DMS153 (cell line): ENCODE results near the gene PAPSS2.
A peak's percentile ranks its signal among the peaks of the same experiment; 100 is the strongest.
"Not testable (repeated sequence)": the region's sequence is repeated elsewhere in the genome, so short reads cannot be mapped to it uniquely, and the experiment has no call there.

Source experiments
- DNase-seq: peaks from one replicate; lab custom pipeline; 2025; lab: John Stamatoyannopoulos, UW

The PAPSS2 gene

GRCh38 chr10:87642988-87643387 is 16.7 kb upstream of the PAPSS2 start:
- DNase-seq: no peak

GRCh38 chr10:87643920-87644319 is 15.8 kb upstream of the PAPSS2 start:
- DNase-seq: no peak

- DNase-seq: not testable (repeated sequence)
Observed at GRCh38 chr10:87644500-87644899, 15.2 kb upstream of the PAPSS2 start.

- no peak for DNase-seq
Observed at GRCh38 chr10:87646192-87646909, 13.3 kb upstream of the PAPSS2 start.

- DNase-seq: no peak
Observed at GRCh38 chr10:87646935-87647334, 12.7 kb upstream of the PAPSS2 start.

DNA sequence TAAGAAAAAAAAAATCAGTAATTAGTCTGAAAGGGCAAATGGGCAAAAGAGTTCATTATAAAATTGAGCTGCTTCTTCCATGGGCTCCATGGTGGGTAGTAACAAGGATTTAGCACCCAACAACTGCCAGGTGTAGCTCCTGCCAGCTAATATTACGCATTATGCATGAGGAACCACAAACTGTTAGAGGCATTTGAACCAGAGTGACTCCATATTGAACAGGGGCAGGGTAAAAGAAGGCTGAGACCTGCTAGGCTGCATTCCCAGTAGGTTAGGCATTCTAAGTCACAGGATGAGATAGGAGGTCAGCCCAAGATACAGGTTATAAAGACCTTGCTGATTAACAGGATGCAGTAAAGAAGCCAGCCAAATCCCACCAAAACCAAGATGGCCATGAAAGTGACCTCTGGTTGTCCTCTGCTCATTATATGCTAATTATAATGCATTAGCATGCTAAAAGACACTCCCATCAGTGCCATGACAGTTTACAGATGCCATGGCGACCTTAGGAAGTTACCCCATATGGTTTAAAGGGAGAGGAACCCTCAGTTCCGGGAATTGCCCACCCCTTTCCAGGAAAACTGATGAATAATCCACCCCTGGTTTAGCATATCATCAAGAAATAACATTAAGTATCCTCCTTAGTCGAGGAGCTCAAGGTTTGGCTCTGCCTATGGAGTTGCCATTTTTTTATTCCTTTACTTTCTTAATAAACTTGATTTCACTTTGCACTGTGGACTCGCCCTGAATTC is 8.7 kb upstream of the PAPSS2 start:
- DNase-seq: no peak

GRCh38 chr10:87651801-87652200 is 7.9 kb upstream of the PAPSS2 start:
- DNase-seq: no peak

GRCh38 chr10:87652261-87652660 is 7.4 kb upstream of the PAPSS2 start:
- no peak for DNase-seq

DNA sequence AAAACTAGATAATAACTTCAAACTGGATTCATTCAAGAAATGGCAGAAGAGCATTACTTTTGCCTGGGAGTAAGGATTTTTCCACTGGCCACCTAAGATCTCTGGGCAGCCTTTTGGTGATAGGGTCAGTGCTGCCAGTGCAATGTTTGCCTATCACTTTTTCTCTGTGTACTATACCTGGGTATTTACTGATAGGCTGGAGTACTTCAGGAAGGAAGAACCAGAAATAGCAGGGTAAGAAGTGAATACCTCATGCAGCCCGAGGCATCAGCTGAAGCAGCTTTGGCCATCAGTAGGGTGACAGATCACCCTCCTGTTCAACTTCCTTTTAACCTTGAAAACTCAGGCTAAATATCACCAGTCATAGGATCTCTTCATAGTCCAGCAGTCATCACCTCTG is 5.5 kb upstream of the PAPSS2 start:
- no peak for DNase-seq

GRCh38 chr10:87656431-87657072 is 3.1 kb upstream of the PAPSS2 start:
- peak; percentile 4 for DNase-seq

DNA sequence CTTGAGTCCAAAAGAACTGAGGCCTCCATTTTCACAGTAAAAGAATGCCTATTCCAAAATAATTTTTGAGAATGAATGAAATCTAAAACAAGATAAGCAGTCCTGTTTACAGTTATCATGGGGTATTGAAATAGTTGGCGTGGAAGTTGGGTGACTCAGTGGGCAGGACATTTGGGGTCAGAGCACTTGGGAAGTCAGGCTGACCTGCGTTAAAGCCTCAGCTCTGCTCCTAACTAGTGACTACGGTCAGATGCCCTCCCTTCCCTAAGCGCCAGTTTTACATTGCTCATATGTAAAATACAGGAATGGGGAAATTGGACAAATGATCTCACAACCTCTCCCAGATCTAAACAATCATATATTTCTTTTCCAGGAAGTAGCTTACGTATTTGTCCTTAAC is 2.3 kb upstream of the PAPSS2 start:
- no peak for DNase-seq

GRCh38 chr10:87658321-87658795 is 1.3 kb upstream of the PAPSS2 start:
- peak; percentile 41 for DNase-seq

DNA sequence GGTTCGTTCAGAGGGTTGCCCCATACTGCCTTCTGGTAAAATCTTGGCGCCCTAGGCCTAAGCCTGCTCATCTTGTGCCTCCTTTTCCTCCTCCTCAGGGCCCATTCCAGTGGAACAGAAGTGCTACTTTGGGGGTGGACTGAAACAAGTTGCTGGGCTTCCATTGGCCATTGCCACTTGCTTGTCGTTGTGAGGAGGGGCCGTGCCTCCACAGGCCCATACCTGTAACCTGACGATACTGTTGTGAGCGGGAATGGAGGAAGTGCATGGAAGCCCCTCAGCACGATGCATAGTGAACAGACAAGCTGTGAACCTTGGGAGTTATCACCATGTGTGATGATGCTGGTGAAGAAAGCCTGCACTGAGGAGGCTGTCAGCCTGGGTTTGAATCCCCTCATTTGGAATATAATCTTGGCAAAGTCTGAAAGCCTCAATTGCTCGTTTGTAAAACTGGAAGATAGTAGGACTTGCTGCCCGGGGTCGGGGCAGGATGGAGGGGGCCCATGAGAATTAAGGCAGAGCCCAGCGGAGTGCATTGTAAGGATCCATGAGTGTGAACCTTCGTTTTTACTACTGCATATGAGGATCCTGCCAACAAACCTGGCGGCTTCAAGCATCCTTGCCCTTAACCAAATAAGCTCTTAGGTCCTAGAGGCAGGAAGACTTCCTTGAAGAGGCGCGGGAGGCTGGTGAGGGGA is 671 bp upstream of the PAPSS2 start:
- DNase-seq: no peak

DNA sequence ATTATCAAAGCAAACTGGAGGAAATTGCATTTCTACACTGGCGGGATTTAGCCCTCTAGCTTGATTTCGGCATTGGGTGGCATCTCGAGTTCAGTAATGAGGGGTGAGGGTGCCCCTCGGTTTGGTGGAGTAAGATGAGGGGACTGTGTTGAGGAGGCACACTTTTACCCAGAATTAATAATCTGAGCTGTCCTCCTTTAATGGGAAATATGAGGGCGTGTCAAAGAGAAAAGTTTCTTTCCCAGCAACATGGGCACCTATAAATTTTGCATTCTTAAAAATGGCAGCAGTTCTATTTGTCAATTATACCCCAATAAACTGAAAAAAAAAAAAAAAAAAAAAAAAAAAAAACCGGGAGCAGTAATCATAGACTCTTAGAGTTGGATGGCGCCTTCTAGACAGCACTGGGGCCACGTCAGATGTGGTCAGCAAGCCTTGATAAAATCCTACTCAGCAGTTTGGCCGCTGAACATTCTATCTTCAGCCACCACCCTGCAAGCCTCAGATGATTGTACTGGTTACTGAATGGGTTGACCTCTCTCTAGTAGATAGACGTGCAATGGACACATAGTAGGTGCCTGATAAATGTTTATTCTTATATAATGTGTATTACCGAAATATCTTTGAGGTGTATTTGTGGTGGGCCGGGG is 931 bp downstream of the PAPSS2 start:
- no peak for DNase-seq

GRCh38 chr10:87661861-87662785 is 2.4 kb downstream of the PAPSS2 start:
- no peak for DNase-seq

DNA sequence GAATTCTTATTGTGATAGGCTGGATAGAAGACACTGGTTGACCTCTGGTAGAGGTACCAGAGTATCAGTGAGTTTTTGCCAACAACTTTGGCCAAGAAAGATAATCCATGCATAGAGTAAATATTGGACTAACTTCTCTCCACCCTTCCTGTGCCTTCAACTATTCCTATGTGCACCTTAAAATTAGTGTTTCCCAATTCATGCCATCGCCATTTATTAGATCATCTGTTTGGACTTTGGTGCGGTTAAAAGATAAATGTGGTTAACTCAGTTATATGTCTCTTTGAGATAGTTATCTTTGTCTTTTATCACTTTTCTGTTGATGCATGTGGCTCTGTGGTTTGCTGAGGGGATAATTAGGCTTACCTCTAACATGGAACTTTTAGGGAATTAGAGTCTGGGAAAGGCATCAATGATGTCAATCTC is 4.6 kb downstream of the PAPSS2 start:
- DNase-seq: no peak

DNA sequence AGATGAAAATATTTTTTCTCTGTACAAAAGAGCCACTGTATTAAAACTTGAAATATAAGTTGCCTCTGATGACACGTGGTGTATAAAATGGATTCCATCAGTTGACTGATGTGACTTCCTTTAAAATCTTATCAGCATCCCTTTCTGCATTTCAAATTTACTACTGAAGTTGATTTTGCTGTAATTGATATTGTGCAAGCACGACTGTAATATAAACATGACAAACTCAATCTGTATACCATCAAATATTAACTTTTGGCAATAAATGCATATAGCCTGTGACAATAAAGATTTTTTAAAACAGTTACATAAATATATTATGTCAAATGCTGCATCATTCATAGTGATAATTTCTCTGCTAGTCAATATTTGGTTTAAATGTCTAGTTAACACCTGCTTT is 7.8 kb downstream of the PAPSS2 start:
- DNase-seq: no peak

- DNase-seq: no peak
Observed at GRCh38 chr10:87668324-87669074, 8.8 kb downstream of the PAPSS2 start.

DNA sequence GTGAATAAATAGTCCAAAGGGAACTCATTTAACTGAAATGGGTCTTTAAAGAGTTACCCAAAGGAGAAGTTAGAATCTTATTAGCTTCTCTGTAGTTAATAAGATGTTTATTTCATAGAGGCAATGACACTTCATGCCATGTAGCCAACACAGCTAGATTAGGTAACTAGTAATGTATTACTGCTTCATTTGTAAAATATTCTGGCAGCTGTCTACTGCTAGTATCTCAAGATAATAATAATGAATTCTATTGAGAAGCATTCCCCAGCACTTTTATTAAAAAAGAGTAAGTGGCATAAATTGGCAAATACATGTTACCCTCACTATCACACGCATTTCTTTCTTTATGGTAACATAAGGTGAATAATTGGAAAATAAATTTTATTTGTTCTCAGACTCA is 10.1 kb downstream of the PAPSS2 start:
- DNase-seq: no peak

DNA sequence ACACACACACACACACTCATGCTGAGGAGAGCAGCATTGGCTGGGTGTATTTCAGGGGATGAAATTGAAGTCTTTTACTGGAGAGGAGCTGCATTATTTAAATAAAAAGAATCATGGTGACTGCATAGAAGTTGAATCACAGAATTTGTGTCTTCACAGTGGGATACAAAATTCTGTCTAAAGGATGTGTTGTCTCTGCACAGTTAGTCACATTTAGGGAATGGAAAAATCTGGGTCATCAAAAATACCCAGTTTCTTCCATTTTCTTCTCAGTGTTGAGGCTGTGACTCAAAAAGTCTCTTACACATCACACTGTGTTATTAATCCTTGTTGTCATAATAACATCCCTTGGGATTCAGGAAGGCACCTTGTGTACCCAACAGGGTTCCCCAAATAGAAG is 10.9 kb downstream of the PAPSS2 start:
- DNase-seq: no peak
